Mammary epithelial cell (primary cell): Measurements from ENCODE around the gene RTN3.

Experiments
- CTCF ChIP-seq, 2 donors: IDR thresholded peaks in 1 of 2; conservative IDR thresholded peaks in 1 of 2; 2 replicates each; pipeline ENCODE4 v1.5.1; 2011 to 2012; ENCODE audit warnings: inconsistent platforms in 2 of 2, low read length in 2 of 2, mild to moderate bottlenecking in 2 of 2, control low read depth in 1 of 2, low read depth in 1 of 2; ENCODE audit not compliant: insufficient read depth in 1 of 2; ENCODE audit errors: extremely low read depth in 1 of 2
- EZH2 ChIP-seq: IDR thresholded peaks from 2 replicates; pipeline ENCODE4 v1.6.1; 2012; ENCODE audit warnings: low read length, inconsistent platforms, borderline replicate concordance

GRCh38 chr11:63680834-63681320 is 423 bp upstream of the RTN3 start:
- TF ChIP-seq EZH2 (no peak), CTCF (conservative IDR thresholded peaks at IDR 0.05 in 1 of 2, IDR thresholded peaks at IDR 0.05 in 1 of 2; ENCODE audit: extremely low read depth in 1 of 2, insufficient read depth in 1 of 2, low read depth in 1 of 2, low read length in 2 of 2) (no peak)
